ENCODE data around the gene LRRC18.

LRRC18 gene

DNA sequence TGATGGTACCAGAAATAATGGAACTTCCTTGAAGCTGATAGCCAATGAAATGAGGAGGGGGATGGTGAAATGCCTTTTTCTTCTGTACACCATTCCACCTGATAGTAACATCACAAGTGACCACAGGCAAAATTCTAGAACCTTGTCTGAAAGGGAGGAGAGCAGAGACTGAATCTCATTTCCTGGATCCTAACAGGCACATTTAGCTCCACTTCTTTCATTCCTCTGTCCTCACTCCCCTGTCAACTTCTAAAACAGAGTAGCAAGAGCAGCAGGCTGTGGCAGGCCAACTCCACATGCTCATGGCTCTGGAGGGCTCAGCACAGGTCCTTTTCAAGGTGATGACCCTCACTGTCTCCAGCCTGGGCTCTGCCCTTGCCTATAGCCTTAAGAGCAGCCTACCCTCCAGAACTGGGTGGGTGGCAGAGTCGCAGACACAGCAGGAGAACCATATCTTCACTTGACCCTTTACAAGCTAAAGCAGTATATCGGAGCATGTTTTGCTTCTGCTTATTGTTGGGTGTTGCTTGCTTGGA lies at the start of gene LRRC18:
Gene LRRC18 (minus strand): TSS at position 51 of the 536 bp plus-strand sequence. CDS start 25,685 bp downstream, outside the sequence.
- no peak for DNase-seq

DNA sequence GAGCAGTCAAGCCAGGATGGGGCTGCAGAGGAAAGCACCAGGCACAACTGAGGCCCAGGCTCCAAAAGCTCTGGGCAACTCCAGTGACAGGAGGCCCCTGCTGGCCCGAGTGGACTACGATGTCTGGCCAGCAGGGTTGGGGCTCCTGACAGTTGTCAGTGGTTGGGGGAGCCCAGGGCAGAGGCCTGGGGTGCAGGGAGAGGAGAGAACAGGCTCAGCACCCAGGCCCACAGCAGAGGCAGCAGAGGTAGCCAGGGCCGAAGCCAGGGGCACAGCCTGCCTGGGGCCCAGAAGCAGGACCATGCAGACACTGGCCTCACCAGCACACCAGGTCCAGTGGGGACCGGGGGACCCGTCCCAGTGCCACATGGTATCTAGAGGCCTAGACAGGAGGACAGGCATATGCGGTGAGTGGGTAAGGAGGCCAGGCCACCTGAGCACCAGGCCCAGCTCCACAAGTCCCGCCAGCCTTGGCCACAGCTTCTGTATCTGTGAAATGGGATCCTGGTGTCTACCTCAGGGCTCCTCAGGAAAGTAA lies 46.0 kb upstream of the LRRC18 start:
- no peak for DNase-seq

DNA sequence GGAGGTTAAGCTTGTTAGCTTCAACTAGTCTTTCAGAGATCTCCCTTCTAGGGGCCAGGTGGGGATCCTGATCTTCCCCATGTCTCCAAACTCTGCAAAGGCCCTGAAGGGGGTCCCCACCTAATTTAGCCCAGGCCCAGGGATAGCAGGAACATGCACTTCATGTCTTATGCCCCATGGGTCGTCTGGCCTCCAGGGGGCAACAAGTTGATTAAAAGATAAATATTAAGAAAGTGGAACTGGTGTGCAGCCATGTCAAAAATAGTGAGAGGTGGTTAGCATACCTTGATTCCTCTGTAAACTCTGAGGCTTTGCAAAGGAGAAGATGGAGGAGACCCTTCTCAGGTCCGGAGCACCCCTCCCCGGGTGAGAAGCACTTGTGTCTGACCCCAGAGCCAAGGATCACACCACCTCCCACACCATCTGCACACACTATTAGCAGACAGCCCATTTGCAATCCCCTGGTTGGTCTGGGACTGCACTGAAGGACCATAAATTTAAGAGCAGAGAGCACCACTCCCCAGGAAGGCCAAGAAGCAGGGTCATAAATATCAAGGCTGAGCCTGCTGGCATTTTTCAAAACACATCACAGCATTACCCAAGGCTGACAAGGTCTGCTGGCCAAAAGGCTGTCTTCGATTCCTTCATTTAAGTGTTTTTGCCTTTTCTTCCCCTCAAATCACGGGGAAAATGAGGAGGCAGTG lies 44.2 kb upstream of the LRRC18 start:
- no peak for DNase-seq

DNA sequence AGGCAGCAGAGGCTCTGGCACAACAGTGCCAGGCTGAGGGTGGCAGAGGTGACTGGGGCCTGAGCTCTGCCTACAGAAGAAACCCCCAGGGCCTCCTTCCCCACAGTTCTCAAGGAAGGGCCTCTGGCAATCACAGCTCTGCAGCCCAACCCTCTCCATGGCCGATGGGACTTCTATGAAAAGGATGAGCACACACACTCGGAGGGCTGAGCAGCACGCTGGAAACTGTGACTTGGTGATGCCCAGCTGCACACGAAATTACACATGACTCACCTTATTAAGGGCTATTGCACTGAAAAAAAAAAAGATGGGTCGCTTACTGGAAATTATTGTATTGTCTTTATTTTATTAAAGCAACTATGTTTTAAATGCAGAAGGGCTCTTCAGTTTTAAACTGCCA lies 42.9 kb upstream of the LRRC18 start:
- DNase-seq: no peak

DNA sequence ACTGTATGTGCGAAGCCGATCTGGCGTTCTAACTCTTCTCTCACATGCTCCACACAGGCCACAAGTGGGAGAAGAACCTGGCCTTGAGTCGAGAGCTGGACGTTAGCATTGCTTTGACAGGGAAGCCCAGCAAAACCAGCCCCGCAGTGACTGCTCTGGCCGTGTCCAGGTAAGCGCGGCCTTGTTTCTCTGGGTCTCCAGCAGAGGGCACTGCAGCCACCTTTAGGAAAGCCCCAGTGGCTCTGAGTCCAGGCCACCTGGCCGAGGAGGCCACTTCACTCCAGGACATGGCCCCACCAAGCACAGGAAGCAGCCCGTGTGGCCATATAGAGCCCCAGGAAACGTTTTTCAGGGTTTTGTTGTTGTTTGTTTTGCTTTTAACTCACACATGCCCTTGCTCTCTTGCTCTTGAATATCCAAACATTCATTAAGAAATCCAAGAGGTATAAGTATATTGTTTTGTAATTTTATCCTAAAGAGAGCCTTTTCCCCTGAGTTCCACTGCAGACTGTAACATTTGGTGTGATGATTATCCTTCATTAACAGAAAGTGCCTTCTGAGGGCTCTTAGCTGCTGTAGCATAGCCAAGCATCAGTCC lies 41.8 kb upstream of the LRRC18 start:
- DNase-seq: no peak

DNA sequence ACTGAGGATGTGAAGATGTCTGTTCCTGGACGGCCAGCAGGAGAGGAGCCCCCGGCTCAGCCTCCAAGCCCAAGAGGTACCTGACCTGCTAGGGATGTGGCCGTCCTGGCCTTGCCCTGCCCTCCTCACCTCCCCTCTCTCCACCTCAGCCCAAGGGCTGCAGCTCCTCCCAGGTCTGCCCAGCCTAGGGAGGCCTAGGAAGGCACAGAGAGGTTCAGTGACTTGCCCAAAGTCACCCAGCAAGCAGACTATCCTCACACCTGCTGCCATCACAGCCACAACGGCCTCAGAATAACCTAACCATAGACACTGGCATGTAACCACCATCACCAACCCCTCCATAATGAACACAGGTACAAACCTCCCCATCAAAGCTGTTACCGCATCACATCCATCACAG lies 38.7 kb upstream of the LRRC18 start:
- no peak for DNase-seq

DNA sequence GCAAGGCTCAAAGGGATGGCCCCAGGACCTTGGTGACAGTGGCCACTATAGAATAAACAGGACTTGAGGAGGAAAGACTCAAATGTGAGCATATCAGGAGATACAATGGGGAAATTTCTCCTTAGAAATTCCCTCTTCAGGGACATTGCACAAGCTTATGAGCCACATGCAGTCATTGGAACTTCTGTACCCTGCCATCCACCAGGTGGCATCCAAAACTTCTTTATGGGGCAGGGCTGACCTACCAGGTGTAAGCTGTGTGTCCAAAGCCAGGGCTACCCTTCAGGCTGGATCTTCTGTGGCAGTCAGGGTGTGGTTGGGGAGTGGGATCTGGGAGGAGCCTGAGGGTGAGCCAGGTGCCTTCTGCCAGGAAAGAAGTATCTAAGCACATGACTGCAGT lies 36.6 kb upstream of the LRRC18 start:
- DNase-seq: no peak

DNA sequence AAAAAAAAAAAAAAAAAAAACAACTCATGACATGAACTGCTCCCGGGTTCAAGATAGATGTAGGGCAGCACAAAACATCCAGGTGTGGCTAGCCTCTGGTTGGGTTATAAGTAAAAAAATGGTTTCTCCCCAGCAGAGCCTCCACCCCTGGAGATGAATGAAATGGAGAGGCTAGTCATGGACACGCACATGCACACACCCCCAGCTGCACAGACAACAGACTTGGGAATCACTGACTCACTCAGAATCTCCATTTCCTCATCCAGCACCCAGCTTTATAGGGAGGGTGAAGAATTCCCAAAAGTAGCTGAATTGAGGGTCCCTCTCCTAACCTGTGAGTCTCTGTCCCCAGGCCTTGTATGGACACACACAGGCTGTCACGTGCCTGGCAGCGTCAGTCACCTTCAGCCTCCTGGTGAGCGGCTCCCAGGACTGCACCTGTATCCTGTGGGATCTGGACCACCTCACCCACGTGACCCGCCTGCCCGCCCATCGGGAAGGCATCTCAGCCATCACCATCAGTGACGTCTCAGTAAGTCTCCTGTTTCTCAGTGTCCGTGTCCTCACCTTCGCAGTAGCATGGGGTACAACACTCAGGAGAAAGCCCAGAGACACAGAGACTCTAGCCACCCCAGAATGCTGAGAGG lies 35.0 kb upstream of the LRRC18 start:
- no peak for DNase-seq

DNA sequence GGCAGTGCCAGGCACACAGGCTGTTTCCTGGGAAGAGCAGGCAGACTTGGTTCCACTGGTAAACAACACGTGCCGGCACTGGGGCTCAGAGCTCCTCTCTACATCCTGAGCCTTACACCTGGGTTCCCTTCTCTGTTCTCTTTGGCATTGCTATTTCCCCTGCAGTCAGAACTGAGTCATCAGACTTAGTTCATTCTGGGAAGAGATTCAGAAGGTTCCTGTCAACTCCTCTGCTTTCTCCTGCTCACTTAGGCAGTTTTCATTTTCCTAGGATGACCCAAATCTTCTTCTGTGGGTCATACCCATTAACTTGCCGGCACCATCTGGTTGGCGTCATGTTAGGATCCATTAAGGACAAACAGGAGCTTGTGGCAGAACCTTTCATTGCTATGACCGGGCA lies 33.4 kb upstream of the LRRC18 start:
- no peak for DNase-seq

DNA sequence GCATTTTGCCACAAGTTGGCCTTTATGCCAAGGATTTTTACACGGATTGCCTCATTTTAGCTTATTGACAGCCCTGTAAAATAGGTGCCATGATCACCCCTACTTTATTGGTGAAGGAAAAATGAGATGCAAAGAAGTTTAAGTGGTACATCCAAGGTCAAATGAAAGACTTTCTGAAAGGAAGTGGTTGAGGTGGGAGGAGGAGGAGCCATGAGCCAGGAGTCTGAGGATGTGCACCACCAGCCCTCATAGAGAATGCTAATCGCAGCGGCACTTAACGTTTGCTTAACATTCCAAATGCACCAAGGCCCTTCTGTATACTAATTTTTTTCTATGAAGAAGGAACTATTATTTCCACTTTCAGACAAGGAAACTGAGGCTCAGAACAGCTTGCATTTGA lies 31.0 kb upstream of the LRRC18 start:
- no peak for DNase-seq

DNA sequence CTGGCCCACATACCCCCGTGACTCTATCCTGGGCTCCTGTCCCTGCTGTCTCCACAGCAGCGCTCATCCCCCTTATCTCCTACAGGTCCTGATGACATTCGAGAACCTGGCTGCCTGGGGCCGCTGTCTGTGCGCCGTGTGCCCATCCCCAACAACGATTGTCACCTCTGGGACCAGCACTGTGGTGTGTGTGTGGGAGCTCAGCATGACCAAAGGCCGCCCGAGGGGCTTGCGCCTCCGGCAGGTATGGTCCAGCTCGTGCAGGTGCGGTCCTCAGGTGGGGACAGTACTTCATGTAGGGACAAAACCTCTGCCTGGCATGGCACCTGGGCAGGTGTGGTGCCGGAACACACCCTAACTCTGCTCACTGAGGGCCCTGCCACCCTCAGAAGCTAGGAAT lies 30.4 kb upstream of the LRRC18 start:
- no peak for DNase-seq

DNA sequence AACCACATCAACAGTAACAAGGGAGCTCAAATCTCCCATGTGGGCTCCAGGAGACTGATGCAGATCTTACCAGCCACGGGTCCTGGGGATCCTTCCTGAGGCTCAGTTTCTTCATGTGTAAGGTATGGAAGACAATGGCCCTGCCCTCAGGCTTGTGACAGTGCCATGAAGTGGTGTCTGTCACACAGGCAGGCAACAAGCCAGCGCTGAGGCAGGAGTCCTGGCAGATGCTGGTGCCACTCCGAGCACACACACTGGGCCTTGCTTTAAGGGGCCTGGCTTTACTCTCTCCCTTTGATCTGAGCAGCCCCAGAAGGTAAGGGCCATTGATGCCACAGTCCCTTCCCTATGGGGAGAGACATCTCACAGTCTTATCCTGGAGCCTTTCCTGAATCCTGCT lies 28.4 kb upstream of the LRRC18 start:
- DNase-seq: no peak

DNA sequence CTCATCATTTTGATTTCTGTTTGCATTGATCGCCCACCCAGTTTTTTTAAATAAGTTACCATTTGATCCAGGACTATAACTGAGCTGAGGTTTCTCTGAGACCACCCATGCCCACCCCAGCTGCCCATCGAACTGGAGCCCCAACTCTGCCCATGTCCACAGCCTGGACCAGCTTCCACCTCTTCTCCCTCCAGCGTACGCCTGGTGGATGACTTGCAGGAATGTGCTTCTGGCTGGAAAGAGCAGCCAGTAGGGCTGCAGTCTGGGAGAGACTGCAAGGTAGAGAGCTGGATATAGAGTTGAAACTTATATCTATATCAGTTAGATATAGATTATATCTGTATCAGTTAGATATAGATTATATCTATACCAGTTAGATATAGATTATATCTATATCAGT lies 25.8 kb upstream of the LRRC18 start:
- no peak for DNase-seq

DNA sequence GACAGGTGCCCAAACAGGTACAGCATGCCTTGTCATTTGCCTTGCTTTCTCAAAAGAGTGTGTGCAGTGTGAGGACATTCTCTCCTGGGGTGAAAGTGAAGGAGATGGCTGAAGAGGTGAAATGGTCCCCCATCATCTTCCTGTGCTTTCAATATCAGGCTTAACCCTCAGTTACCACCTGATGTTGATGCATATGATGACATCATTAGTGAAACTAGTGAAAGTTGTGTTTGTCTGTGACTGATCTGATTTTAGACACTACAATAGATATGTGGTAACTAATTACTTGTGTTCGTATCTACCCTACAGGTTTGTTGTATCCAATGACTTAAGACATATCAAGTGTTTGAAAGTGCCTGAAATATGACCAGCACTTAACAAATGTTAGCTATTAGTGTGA lies 24.4 kb upstream of the LRRC18 start:
- DNase-seq: no peak

DNA sequence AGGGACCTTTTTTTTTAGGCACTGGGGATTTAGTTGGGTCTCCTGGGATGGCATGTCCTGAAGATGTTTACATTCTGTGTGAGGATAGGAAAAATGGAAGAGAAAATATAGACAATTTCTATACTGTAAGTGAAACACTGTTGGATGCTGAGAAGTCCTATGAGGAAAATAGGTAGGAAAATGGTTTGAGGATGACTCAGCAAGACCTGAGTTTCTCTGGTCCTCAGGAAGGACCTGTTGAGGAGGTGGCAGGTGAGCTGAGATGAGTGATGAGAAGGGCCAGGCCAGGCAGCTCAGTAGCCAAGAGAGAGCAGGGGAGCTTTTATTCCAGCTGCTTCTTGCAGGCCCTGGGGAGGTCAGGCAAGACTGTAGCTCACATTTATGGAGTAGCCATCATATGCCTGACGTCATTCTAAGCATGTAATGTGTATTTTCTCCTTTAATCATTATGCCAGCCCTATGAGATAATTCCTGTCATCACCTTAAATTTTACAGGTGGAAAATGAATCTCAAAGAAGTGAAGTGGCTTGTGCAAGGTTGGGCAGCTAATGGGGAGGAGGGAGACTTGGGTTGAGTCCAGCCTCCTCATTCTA lies 19.1 kb upstream of the LRRC18 start:
- DNase-seq: no peak

DNA sequence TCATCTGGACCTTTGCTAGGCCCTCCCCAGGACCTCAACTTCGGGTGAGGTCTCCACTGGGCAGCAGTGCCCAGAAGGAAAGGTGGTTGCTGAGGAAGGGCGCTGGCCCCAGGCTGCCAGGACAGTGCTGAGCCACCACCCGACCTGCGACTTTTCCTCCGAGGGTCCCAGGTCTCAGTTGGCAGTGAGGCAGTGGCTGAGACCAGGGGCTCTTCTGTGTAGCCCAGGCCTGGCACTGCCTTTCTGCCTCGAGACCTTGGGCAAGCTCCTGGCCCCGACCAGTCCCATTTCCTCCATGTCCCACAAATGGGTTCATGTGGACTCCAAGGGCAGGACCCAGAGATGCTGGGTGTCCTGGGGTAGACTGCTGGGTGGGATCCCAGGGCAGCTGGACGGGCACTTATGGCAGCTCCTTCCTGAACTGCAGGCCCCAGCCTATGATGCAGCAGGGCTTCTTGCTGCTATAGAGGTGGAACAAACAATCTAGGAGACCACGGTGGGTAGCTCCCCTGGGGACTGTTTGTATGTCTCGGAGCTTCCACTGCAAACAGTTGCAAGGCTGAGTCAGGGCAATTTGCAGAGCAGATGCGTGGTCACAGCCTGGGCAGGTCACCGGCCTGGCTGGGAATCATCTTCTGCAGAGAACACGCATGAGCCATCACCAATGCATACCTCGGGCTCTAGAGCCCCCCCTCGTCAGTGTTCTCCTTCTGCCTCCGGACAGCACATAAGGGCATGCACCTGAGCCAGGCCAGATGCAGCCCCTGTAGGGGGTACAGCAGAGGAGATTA lies 17.9 kb upstream of the LRRC18 start:
- DNase-seq: no peak

DNA sequence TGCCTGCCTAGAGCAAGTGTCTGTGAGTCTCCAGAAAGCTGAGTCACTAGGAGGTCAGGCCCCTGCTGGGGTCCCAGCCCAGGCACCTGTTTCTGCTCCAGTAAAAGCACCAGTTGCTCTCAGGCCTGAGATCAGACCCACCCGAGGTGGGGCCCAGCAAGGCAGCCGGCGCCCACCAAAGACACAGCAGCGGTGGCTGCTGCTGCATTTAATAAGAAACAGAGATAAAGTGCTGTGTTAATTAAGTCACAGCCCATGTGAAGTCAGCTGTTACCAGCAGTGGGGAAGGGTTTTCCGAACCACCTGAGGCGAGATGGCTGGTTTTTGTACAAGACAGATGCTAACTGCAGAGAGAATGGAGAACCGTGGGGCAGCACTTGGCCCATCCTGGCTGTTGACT lies 12.1 kb upstream of the LRRC18 start:
- no peak for DNase-seq

DNA sequence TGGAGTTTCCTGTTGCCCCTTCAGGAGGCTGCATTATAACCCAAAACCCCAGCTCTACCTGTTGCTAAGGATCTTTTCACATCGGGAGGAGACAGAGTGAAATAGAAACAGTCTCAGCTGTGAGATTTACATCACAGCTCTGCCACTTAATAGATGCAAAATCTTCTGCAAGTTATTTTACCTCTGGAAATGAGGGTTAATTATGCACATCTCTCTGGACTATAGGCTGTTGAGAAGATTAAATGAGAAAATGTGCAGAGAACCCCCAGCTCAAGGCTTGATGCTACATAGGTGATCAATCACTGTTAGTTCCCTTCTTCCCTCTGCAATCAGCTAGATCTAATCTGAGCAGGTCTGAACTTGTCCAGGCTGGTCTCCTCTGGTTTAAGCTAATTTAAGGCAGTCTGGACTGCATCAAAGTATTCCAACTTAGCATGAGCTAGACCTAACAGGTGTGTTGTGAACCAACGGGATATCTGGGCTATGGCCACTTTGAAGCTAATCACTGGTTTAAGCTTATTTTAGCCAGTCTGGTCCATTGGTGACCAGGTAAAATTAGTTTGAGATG lies 8.9 kb upstream of the LRRC18 start:
- no peak for DNase-seq

DNA sequence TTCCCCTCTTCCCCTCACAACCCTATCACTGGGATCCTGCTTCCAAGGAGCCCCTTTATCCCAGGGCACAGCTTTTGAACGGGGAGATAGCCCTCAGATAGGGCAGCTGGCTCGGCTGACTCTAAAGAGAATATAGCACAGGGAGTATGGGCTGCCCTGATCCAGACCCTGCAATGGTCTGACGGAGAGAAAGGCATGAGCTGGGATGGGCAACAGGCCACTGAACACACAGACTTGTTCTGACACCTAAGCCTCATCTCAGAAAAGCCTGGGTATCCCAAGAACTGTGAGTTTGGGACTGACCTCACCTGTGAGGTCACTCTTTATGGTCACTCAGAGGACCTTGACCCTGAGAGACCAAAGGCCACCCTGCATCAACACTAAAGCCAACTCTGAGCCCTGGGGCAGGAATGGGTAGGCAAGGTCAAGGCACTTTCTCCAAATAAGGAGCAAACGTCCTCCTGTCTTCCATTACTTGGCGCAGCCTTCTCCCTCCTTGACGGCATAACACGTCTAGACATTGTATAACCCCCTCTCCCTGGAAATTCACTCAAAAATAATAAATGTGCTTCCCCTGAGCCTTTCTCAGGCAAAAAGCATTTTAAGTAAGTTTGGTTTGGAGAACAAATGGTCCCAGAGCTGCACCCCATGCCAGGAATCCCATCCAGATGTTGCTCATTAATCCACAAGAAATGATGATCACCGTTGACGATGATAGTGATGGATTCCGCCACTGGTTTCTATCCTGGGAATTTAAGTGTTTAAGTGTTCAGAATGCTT lies 8.2 kb upstream of the LRRC18 start:
- DNase-seq: no peak

DNA sequence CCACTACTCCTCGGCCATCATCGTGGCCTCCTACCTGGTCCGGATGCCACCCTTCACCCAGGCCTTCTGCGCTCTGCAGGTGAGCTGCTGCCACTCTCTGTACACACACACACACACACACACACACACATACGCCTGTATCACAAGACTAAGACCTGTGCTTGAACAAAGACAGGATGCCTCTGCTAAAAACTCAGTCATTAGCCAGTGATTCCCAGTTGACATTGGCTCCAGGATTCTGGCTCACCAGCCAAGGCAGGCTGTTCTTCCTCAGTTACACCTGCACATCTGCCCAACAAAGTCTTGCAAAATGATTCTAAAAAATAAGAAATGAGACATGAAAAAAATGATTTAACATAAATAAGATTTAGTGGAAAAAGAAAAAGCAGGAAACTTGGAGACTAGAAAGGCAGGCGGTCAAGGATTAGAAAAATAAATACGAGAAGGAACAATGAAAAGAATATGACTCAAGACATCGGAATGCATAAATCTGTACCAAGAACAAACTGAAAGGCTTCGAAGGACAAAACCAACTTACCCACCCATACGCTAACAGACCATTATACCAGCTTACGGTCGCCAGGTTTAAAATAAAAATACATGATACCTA lies 7.4 kb upstream of the LRRC18 start:
- DNase-seq: no peak

DNA sequence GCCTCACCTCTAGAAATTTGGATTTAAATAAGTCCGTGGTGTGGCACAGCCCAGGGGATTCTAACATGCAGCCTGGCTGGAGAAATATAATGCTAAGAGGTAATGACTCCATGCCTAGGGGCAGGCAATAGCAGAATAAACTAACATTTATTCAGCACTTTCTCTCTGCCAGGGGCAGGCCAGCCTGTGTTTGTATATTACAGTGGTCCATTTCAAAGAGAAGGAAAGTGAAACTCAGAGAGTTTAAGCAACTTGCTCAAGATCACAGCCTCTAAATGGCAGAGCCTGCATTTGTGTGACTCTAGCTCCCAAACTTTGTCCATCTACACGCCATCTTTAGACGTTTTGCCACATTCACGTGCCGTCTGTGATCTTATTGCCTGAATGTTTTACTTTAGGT lies 6.7 kb upstream of the LRRC18 start:
- DNase-seq: no peak
